Panc1 (cell line): ENCODE results near the gene CES2.

Experiments used
- POLR2AphosphoS5 ChIP-seq: IDR thresholded peaks from 2 replicates; pipeline ENCODE4 v1.6.1; 2012; ENCODE audit warnings: mild to moderate bottlenecking, low read depth, low read length, moderate library complexity
- SIN3A ChIP-seq: IDR thresholded peaks from 2 replicates; pipeline ENCODE4 v1.6.1; 2012; ENCODE audit warnings: low read depth, mild to moderate bottlenecking, low read length, moderate library complexity, borderline replicate concordance; ENCODE audit not compliant: insufficient read depth
- TCF7L2 ChIP-seq: IDR thresholded peaks from 2 replicates; pipeline ENCODE4 v1.6.1; 2011; ENCODE audit warnings: mild to moderate bottlenecking, low read depth, low read length, inconsistent platforms
- TF ChIP-seq, protein P1 (sequence below): fragments of 450-650 bp; IDR thresholded peaks from 2 replicates; pipeline ENCODE4 v1.5.1; 2017; ENCODE audit warnings: mild to moderate bottlenecking
- TF ChIP-seq, protein P2 (sequence below), 2 experiments: IDR thresholded peaks; 2 replicates each; pipeline ENCODE4 v1.6.1; 2011 to 2012; ENCODE audit warnings: low read depth in 2 of 2, control low read depth in 1 of 2, low read length in 1 of 2, mild to moderate bottlenecking in 1 of 2, moderate library complexity in 1 of 2; ENCODE audit not compliant: insufficient read depth in 1 of 2

DNA sequence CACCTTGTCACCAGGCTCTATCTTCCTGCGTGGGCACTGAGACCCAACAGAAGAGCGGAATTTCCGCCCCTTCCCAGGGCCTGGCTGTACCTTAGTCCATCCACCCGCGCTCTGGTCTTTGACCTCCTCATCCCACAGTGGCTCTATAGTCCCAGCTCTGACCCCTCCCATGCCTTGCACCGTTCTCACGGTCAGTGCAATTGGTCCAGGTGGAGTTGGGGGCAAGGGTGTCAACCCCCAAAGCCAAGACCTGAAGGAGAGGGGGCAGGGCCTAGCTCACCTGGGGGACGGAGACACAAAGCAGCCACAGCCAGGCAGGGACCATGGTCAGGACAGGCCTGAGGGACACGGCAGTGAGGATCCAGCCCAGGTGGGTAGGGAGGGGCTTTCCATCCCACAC is 17.6 kb upstream of the CES2 start:
- TF ChIP-seq, protein P1, sequence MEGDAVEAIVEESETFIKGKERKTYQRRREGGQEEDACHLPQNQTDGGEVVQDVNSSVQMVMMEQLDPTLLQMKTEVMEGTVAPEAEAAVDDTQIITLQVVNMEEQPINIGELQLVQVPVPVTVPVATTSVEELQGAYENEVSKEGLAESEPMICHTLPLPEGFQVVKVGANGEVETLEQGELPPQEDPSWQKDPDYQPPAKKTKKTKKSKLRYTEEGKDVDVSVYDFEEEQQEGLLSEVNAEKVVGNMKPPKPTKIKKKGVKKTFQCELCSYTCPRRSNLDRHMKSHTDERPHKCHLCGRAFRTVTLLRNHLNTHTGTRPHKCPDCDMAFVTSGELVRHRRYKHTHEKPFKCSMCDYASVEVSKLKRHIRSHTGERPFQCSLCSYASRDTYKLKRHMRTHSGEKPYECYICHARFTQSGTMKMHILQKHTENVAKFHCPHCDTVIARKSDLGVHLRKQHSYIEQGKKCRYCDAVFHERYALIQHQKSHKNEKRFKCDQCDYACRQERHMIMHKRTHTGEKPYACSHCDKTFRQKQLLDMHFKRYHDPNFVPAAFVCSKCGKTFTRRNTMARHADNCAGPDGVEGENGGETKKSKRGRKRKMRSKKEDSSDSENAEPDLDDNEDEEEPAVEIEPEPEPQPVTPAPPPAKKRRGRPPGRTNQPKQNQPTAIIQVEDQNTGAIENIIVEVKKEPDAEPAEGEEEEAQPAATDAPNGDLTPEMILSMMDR: no peak
- no peak for TF ChIP-seq SIN3A
- TF ChIP-seq, protein P2, sequence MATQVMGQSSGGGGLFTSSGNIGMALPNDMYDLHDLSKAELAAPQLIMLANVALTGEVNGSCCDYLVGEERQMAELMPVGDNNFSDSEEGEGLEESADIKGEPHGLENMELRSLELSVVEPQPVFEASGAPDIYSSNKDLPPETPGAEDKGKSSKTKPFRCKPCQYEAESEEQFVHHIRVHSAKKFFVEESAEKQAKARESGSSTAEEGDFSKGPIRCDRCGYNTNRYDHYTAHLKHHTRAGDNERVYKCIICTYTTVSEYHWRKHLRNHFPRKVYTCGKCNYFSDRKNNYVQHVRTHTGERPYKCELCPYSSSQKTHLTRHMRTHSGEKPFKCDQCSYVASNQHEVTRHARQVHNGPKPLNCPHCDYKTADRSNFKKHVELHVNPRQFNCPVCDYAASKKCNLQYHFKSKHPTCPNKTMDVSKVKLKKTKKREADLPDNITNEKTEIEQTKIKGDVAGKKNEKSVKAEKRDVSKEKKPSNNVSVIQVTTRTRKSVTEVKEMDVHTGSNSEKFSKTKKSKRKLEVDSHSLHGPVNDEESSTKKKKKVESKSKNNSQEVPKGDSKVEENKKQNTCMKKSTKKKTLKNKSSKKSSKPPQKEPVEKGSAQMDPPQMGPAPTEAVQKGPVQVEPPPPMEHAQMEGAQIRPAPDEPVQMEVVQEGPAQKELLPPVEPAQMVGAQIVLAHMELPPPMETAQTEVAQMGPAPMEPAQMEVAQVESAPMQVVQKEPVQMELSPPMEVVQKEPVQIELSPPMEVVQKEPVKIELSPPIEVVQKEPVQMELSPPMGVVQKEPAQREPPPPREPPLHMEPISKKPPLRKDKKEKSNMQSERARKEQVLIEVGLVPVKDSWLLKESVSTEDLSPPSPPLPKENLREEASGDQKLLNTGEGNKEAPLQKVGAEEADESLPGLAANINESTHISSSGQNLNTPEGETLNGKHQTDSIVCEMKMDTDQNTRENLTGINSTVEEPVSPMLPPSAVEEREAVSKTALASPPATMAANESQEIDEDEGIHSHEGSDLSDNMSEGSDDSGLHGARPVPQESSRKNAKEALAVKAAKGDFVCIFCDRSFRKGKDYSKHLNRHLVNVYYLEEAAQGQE (IDR thresholded peaks at IDR 0.05; ENCODE audit: insufficient read depth in 1 of 2, low read depth in 2 of 2, low read length in 1 of 2): no peak
- no peak for TF ChIP-seq POLR2AphosphoS5
- TF ChIP-seq TCF7L2: no peak
